KMS-11 (cell line): ENCODE measurements around the gene LETM1.
A peak's percentile ranks its signal among the peaks of the same experiment; 100 is the strongest.

Experiments
- H2AFZ ChIP-seq: fragments of 200-600 bp; sonication (generic); 2 replicates; pipeline ENCODE4 v1.6.1; 2016; ENCODE audit warnings: antibody characterized with exemption, mixed run types, low read depth
- H3K27ac ChIP-seq: fragments of 200-600 bp; sonication (generic); 2 replicates; pipeline ENCODE4 v1.6.1; 2016; ENCODE audit warnings: mild to moderate bottlenecking, mixed run types
- H3K27me3 ChIP-seq: fragments of 200-600 bp; sonication (generic); 2 replicates; pipeline ENCODE4 v1.6.1; 2017; ENCODE audit warnings: mild to moderate bottlenecking, low read depth, mixed run types, moderate library complexity; ENCODE audit not compliant: insufficient read depth
- H3K36me3 ChIP-seq: fragments of 200-600 bp; sonication (generic); 2 replicates; pipeline ENCODE4 v1.6.1; 2017; ENCODE audit warnings: mild to moderate bottlenecking, mixed run types; ENCODE audit not compliant: insufficient read depth
- H3K4me1 ChIP-seq: fragments of 200-600 bp; sonication (generic); 2 replicates; pipeline ENCODE4 v1.6.1; 2016; ENCODE audit warnings: mild to moderate bottlenecking, low read depth, mixed run types; ENCODE audit not compliant: poor library complexity, severe bottlenecking
- H3K4me2 ChIP-seq: fragments of 200-600 bp; sonication (generic); 2 replicates; pipeline ENCODE4 v1.7.0; 2016; ENCODE audit warnings: mild to moderate bottlenecking, mixed run types
- H3K4me3 ChIP-seq: fragments of 200-600 bp; sonication (generic); IDR thresholded peaks from 2 replicates; pipeline ENCODE4 v1.6.1; 2017; ENCODE audit warnings: low read depth, low read length, mixed read lengths; ENCODE audit not compliant: insufficient read depth
- H3K79me2 ChIP-seq: fragments of 200-600 bp; sonication (generic); 2 replicates; pipeline ENCODE4 v1.6.1; 2016; ENCODE audit warnings: low read depth, mixed run types; ENCODE audit not compliant: insufficient read depth
- H3K9ac ChIP-seq: fragments of 200-600 bp; sonication (generic); 2 replicates; pipeline ENCODE4 v1.6.1; 2016; ENCODE audit warnings: mild to moderate bottlenecking, mixed run types
- H4K20me1 ChIP-seq: fragments of 200-600 bp; sonication (generic); 2 replicates; pipeline ENCODE4 v1.6.1; 2016; ENCODE audit warnings: mild to moderate bottlenecking, mixed run types; ENCODE audit not compliant: insufficient read depth
- TF ChIP-seq, protein P1 (sequence below): fragments of 200-600 bp; sonication (generic); conservative IDR thresholded peaks from 2 replicates; pipeline ENCODE4 v1.6.1; 2017; ENCODE audit warnings: low read depth, mild to moderate bottlenecking, antibody characterized with exemption, low read length, moderate library complexity, mixed read lengths

LETM1 gene

DNA sequence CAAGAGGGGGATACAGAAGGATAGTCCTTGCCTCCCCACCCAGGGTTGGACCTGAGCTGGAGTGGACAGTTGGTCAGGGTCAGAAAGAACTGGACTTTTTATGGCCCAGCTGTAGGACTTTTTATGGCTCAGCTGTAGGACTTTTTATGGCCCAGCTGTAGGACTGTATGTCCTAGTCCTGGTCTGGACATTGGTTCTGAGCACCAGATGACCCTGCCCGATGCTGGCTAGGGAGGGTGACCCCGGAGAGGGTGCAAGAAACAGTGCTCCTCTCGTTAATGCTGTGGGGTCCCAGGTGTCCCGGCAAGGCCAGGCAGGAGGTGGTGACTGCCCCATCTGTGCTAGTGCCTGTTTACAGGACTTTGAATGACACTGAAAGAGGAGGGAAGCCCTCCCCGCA is 2.0 kb upstream of the LETM1 start:
- TF ChIP-seq, protein P1, sequence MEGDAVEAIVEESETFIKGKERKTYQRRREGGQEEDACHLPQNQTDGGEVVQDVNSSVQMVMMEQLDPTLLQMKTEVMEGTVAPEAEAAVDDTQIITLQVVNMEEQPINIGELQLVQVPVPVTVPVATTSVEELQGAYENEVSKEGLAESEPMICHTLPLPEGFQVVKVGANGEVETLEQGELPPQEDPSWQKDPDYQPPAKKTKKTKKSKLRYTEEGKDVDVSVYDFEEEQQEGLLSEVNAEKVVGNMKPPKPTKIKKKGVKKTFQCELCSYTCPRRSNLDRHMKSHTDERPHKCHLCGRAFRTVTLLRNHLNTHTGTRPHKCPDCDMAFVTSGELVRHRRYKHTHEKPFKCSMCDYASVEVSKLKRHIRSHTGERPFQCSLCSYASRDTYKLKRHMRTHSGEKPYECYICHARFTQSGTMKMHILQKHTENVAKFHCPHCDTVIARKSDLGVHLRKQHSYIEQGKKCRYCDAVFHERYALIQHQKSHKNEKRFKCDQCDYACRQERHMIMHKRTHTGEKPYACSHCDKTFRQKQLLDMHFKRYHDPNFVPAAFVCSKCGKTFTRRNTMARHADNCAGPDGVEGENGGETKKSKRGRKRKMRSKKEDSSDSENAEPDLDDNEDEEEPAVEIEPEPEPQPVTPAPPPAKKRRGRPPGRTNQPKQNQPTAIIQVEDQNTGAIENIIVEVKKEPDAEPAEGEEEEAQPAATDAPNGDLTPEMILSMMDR, result no peak
- Histone ChIP-seq H3K36me3 (no peaks in the 10 kb centered on the region), H3K79me2 (peaks cover 72% of the 10 kb centered on the region), H3K27me3 (no peaks in the 10 kb centered on the region), H3K4me2 (peak overlapping the region; percentile 66; the same call in 1 of the 2 replicates), H3K27ac (peak overlapping the region; percentile 94), H2AFZ (no peak overlapping the region), H3K4me3 (no peak overlapping the region), H4K20me1 (0 out of 2 replicates have a peak, but pooled peaks cover 3% of the 10 kb centered on the region), H3K9ac (peak overlapping the region; percentile 93), H3K4me1 (peaks cover 16% of the 10 kb centered on the region)

GRCh38 chr4:1856943-1857699 is 1.2 kb upstream of the LETM1 start:
- H3K4me1 ChIP-seq, result peaks cover 16% of the 10 kb centered on the region
- H3K79me2 ChIP-seq, result peaks cover 65% of the 10 kb centered on the region
- H3K27me3 ChIP-seq, result no peaks in the 10 kb centered on the region

DNA sequence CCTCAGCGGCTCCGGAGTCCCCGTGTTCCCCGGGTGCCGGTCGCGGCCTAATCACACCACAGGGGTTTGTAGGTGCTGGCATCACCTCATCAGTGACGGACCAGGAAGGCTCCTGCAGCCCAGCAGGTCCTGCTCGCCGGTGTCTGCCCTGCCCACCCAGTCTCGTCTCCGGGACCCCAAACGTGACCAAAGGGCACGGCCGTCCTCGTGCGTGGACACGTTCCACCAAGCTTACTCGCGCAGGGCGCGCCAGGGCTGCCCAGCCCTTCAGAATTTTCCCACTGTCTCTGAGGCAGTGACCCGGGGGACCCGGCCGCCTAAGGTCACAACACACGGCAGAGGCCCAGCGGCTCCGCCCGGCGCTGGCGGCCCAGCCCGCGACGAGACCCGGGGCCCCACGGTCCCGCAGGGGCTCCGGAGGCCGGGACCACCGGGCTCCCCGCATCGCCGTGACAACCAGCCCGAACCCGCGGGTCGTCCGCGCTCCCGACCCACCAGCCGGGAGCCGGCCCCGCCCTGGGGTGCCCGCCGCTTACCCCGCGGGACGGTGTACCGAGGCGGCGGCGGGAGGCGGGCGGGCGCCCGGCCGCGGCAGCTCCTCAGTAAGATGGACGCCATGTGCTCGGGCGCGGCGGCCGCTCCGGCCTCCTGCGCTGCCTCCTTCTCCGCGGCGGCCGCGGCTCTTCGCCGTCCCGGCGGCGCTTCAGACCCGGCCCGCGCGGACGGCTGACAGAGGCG is 454 bp downstream of the LETM1 start:
- H3K9ac ChIP-seq, result peak overlapping the region; percentile 93
- peaks cover 16% of the 10 kb centered on the region for H3K4me1 ChIP-seq
- H3K27ac ChIP-seq, result peak overlapping the region; percentile 94
- peak overlapping the region; percentile 57; the same call in 1 of the 2 replicates for H3K4me2 ChIP-seq
- H2AFZ ChIP-seq, result no peak overlapping the region
- no peaks in the 10 kb centered on the region for H3K27me3 ChIP-seq
- peaks cover 53% of the 10 kb centered on the region for H3K79me2 ChIP-seq
- peak overlapping the region; percentile 33 for H3K4me3 ChIP-seq
- no peaks in the 10 kb centered on the region for H4K20me1 ChIP-seq
- H3K36me3 ChIP-seq, result no peaks in the 10 kb centered on the region
- TF ChIP-seq, protein P1, result no peak

More at GRCh38 chr4:1856943-1857699, 1.2 kb upstream of the LETM1 start:
- Histone ChIP-seq H4K20me1 (0 out of 2 replicates have a peak, but pooled peaks cover 3% of the 10 kb centered on the region), H3K4me2 (peak overlapping the region; percentile 66), H2AFZ (no peak overlapping the region), H3K9ac (peak overlapping the region; percentile 93), H3K36me3 (no peaks in the 10 kb centered on the region), H3K27ac (peak overlapping the region; percentile 94), H3K4me3 (peak overlapping the region; percentile 66)
- TF ChIP-seq, protein P1, result no peak

DNA sequence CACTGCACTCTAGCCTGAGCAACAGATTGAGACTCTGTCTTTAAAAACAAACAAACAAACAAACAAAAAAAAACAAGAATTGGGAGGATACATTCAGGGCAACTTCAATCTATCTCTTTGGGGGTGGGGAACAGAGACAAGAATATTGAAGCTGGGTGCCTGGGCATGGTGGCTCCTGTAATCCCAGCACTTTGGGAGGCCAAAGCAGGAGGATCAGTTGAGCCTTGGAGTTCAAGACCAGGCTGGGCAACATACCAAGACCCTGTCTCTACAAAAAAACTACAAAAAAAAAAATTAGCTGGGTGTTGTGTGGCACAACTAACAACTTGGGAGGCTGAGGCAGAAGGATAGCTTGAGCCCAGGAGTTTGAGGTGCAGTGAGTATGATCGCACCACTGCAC is 1.2 kb downstream of the LETM1 start:
- H4K20me1 ChIP-seq, result no peaks in the 10 kb centered on the region
- no peaks in the 10 kb centered on the region for H3K36me3 ChIP-seq
- peak overlapping the region; percentile 57 for H3K4me2 ChIP-seq
- H2AFZ ChIP-seq, result no peak overlapping the region
- no peak overlapping the region for H3K4me3 ChIP-seq
- no peaks in the 10 kb centered on the region for H3K27me3 ChIP-seq
- peak overlapping the region; percentile 93; the same call in 1 of the 2 replicates for H3K9ac ChIP-seq
- H3K27ac ChIP-seq, result no peak overlapping the region
- peaks cover 48% of the 10 kb centered on the region for H3K79me2 ChIP-seq
- H3K4me1 ChIP-seq, result peaks cover 16% of the 10 kb centered on the region
- TF ChIP-seq, protein P1, result no peak
